ENCODE results near the gene ALKBH5. TPM values are rescaled to one million over a fixed set of nuclear protein-coding genes. Genes with fewer than 3 reads are reported as not detected.

Gene ALKBH5
- total and polyA plus RNA-seq, 2 of the 8 experiments (the other 6 are each of a cell fraction or from before 2014, with no cell fraction given) = 63.7 to 86.4 TPM

- H4K5ac ChIP-seq (ENCODE audit: insufficient read length, low read depth, low read length) = peak overlapping the region; percentile 97
- peaks cover 30 to 57% (median 52%) of the 10 kb centered on the region in 4 experiments for H3K36me3 ChIP-seq (ENCODE audit: control insufficient read depth in 2 of 4, insufficient read depth in 4 of 4, low read length in 3 of 4)
- no peaks in the 10 kb centered on the region for H3K79me2 ChIP-seq (ENCODE audit: control insufficient read depth in 1 of 2, insufficient read depth in 2 of 2, low read length in 2 of 2)
- H3K14ac ChIP-seq (ENCODE audit: insufficient read length) = no peak overlapping the region
- no peaks in the 10 kb centered on the region for H3K27me3 ChIP-seq (replicated peaks in 1 of 4; ENCODE audit: control insufficient read depth in 3 of 4, extremely low read depth in 1 of 4, insufficient read depth in 3 of 4, low read length in 3 of 4)
- H3K9me3 ChIP-seq (ENCODE audit: insufficient read depth in 2 of 2, low read depth in 1 of 2, low read length in 1 of 2) = no peaks in the 10 kb centered on the region
- H3K27ac ChIP-seq (ENCODE audit: low read depth, low read length) = peak overlapping the region; percentile 84; the same call in 1 of the 2 replicates
- H3K23ac ChIP-seq (ENCODE audit: insufficient read length) = no peak overlapping the region
- H3K4me1 ChIP-seq (replicated peaks in 1 of 4; ENCODE audit: control insufficient read depth in 3 of 4, insufficient read depth in 4 of 4, low read length in 3 of 4) = peaks cover 0 to 16% (median 9%) of the 10 kb centered on the region in 4 experiments; a peak in 6 of 7 replicates
- H4K20me1 ChIP-seq (replicated peaks in 1 of 2; ENCODE audit: control insufficient read depth in 1 of 2, insufficient read depth in 2 of 2, low read length in 2 of 2) = peaks cover 10 to 16% of the 10 kb centered on the region in 2 experiments
- peak overlapping the region; percentile 82; the same call in 1 of the 2 replicates for H2BK12ac ChIP-seq (ENCODE audit: low read depth, low read length)
- H3K4me2 ChIP-seq (ENCODE audit: insufficient read depth in 1 of 2, low read depth in 2 of 2, low read length in 2 of 2) = peak overlapping the region; percentile 93 to 98
- peak overlapping the region; percentile 99 for H2AFZ ChIP-seq (ENCODE audit: low read length)
- CTCF ChIA-PET (ENCODE audit: partially characterized antibody) = interaction anchor here (0.6 to 4.0 kb wide), 21 partner anchors 10 to 774 kb away, joined by 3 to 30 read pairs (median 4); partner anchors contain the start of genes MIEF2, SMCR8 and TOP3A
- H4K91ac ChIP-seq (replicated peaks; ENCODE audit: insufficient read length, low read length) = peak overlapping the region; percentile 79
- no peaks in the 10 kb centered on the region; the same call in 1 of the 2 replicates for H3K79me1 ChIP-seq (ENCODE audit: low read depth, low read length)
- H2BK15ac ChIP-seq (ENCODE audit: low read length) = peak overlapping the region; percentile 73; the same call in 1 of the 2 replicates
- peak; percentile 83 to 98 for DNase-seq (ENCODE audit: low read depth in 1 of 2, low spot score in 2 of 2)
- peak overlapping the region; percentile 83 for H3K4ac ChIP-seq (replicated peaks; ENCODE audit: insufficient read length, low read depth, low read length)
- POLR2A ChIA-PET (ENCODE audit: partially characterized antibody) = interaction anchor here (0.7 to 13.9 kb wide), 24 partner anchors 9 to 89 kb away, joined by 3 to 171 read pairs (median 4); partner anchors contain the start of genes ALKBH5, FLII, LLGL1 and MIEF2
- peak overlapping the region; percentile 97; the same call in 1 of the 2 replicates for H4K8ac ChIP-seq (ENCODE audit: extremely low read depth, insufficient read depth, low read length)
- H3K9ac ChIP-seq (replicated peaks in 1 of 4; ENCODE audit: extremely low read depth in 1 of 4, low read depth in 3 of 4, low read length in 3 of 4) = peak overlapping the region; percentile 46 to 82 (median 66)
- peak overlapping the region; percentile 93 for H3K18ac ChIP-seq (ENCODE audit: extremely low read depth, low read length)
- H2BK20ac ChIP-seq (ENCODE audit: low read length) = no peak overlapping the region
- peak overlapping the region; percentile 94 for H2BK5ac ChIP-seq (ENCODE audit: low read depth, low read length)
- no peak overlapping the region for H2BK120ac ChIP-seq (replicated peaks; ENCODE audit: low read depth, low read length)
- FAIRE-seq = peak; percentile 85
- H3K56ac ChIP-seq (replicated peaks; ENCODE audit: insufficient read length, low read depth, low read length) = peak overlapping the region; percentile 78
- 3% methylated on average over 14 of the region's 46 CpGs; no CpG with 5 or more reads in 1 of the 2 experiments for WGBS, 2 experiments (ENCODE audit: extremely low coverage in 1 of 2, insufficient coverage in 1 of 2, insufficient read length in 1 of 2, insufficient replicate concordance in 2 of 2, low coverage in 1 of 2, low lambda C conversion rate in 2 of 2, missing lambda C conversion rate in 1 of 2)
- peak overlapping the region; percentile 43 to 64 (median 63); a peak in 7 of 8 replicates for H3K4me3 ChIP-seq (ENCODE audit: extremely low read depth in 1 of 4, insufficient read depth in 2 of 4, low read depth in 3 of 4, low read length in 4 of 4)
- peaks cover 5% of the 10 kb centered on the region for H3K23me2 ChIP-seq (ENCODE audit: low read depth, low read length)
- no peak overlapping the region; the same call in 1 of the 2 replicates for H2AK5ac ChIP-seq (ENCODE audit: low read depth, low read length)
- TF ChIP-seq POLR2A (IDR thresholded peaks at IDR 0.05; ENCODE audit: control extremely low read depth in 1 of 2, low read depth in 2 of 2, low read length in 2 of 2) (peak in 1 of 2 experiments; percentile 79; a peak in 2 of 3 replicates), PHF8 (conservative IDR thresholded peaks at IDR 0.05; ENCODE audit: low read depth, low read length) (peak; percentile 66), RBBP5 (IDR thresholded peaks at IDR 0.05; ENCODE audit: borderline replicate concordance, low read depth, low read length) (peak; percentile 93; the same call in 1 of the 2 replicates), POU5F1 (IDR thresholded peaks at IDR 0.05; ENCODE audit: low read depth, low read length) (no peak), POLR2AphosphoS5 (IDR thresholded peaks at IDR 0.05; ENCODE audit: low read depth, low read length) (peak; percentile 39), NANOG (IDR thresholded peaks at IDR 0.05; ENCODE audit: insufficient read depth, low read depth, low read length, poor library complexity, severe bottlenecking) (peak; percentile 82), SUZ12 (IDR thresholded peaks at IDR 0.05; ENCODE audit: low read length) (no peak), YY1 (IDR thresholded peaks at IDR 0.05; ENCODE audit: low read depth, low read length) (peak; percentile 36; the same call in 1 of the 2 replicates), TAF1 (IDR thresholded peaks at IDR 0.05; ENCODE audit: low read depth, low read length) (peak; percentile 51; the same call in 1 of the 2 replicates), GTF2F1 (IDR thresholded peaks at IDR 0.05; ENCODE audit: borderline replicate concordance, low read depth, low read length) (no peak), SRF (IDR thresholded peaks at IDR 0.05; ENCODE audit: low read depth, low read length) (no peak), ASH2L (IDR thresholded peaks at IDR 0.05; ENCODE audit: low read length) (peak; percentile 92)
Measured at GRCh38 chr17:18246880-18247612, 63.4 kb downstream of the ALKBH5 start.
